Peyer's patch (tissue), 4 donors: ENCODE results near the gene HHAT.

Experiments
- CTCF ChIP-seq, 6 experiments: fragments of 450-650 bp in 4 of 6; fragments of 200-600 bp in 2 of 6; sonication (generic) in 1 of 6; IDR thresholded peaks; one replicate each; pipeline ENCODE4 v1.5.1; 2017 to 2019; ENCODE audit warnings: antibody characterized with exemption in 6 of 6, mild to moderate bottlenecking in 3 of 6, moderate library complexity in 1 of 6
- POLR2A ChIP-seq, 2 donors: fragments of 450-650 bp; IDR thresholded peaks; one replicate each; pipeline ENCODE4 v1.5.1; 2017; ENCODE audit warnings: antibody characterized with exemption in 2 of 2, mild to moderate bottlenecking in 2 of 2, moderate library complexity in 2 of 2

DNA sequence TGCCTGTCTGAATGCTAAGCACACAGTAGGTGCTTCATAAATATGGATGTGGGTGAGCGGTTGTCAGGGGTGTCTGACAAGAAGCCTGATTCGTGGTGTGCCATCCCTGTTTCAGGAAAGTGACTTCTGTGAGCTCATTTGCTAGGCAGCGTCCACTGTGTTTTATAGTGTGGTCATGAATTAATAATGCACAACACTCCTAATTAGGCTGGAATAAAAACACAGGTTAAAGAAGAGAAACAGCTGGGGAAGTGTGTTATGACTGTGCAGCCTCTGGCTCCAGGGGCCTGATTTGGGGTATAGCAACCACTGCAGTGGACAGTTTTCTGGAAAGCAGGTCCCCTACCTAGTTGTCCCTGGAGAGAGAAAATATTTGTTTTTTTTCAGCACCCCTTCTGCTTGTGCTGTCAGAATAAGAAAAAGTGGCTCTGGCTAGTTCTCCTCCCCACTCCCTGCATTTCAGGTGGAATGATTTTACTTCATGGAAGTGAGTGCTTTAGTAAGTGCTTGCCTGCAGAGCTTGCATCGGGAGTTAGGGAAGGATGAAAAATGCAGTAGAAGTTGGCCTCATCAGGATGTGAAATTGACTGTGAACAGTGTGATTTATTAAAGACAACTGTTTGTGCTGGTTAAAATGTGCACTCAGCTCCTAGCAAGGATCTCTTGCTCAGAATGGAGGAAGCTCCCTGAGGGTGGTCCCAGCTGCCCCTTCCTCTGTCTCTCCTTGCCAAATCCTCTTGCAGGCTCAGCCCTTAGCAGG is 333.8 kb downstream of the HHAT start:
- TF ChIP-seq CTCF (IDR thresholded peaks at IDR 0.05), result no peak
- TF ChIP-seq POLR2A (IDR thresholded peaks at IDR 0.05), result no peak
